Stimulated activated CD4-positive, alpha-beta T cell treated with anti-CD3 and anti-CD28 coated beads, TNF-alpha, amount 100 ng/mL, for 24 hours (primary cell): ENCODE results near the gene ADAT2.
"Not testable (repeated sequence)": the region's sequence is repeated elsewhere in the genome, so short reads cannot be mapped to it uniquely, and the experiment has no call there.

Source experiments
- DNase-seq, 3 experiments: peaks; one replicate each; pipeline ENCODE4 v3.0.0-alpha.2; 2020; ENCODE audit warnings: low read depth in 3 of 3

The ADAT2 gene

DNA sequence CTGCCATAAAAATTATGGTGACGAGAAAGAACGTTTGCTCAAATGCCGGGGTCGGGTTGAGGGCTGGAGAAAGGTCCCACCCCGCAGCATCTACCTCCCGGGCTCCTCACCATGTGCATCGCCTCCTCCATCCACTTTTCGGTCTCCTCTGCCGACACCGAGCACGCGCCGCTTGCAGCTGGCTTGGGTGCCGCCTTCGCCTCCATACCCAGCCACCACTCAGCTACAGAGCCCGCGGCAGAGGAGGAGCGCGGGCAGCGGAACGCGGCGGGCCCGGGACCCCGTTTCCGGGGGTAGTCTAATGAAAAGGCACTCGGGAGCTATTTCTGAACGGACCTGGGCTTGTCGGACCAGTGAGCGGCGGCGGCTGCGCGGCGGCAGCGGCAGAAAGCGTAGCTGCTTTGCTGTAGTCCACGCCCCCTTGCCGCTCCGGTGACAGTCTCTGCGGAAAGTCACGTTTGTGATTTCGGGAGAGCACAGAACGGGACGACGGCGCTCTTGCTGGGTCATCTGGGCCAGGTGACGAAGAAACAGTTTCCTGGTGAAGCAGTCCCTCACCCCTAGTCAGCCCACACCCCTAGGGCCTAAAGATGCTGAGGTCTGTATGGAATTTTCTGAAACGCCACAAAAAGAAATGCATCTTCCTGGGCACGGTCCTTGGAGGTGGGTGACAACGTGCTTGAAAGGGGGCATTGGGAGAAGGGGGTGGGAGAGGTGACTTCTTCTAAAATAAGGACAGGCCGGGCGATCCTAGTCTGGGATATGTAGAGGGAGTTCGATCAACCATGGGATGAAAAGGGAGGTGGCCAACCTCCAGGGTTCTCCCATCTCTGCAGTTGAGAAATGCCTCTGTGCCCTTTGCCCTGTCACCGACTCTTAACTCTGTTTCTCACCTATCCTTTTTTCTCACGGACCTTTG is at the start of gene ADAT2, which contains the start of gene PEX3:
ADAT2 (minus strand) TSS at position 243 of the 919 bp plus-strand sequence; CDS start at position 206, 37 bp downstream.
PEX3 (plus strand) TSS at position 353 of the 919 bp plus-strand sequence; CDS start at position 591, 238 bp downstream.
- peak; percentile 86 to 93 (median 92) for DNase-seq

DNA sequence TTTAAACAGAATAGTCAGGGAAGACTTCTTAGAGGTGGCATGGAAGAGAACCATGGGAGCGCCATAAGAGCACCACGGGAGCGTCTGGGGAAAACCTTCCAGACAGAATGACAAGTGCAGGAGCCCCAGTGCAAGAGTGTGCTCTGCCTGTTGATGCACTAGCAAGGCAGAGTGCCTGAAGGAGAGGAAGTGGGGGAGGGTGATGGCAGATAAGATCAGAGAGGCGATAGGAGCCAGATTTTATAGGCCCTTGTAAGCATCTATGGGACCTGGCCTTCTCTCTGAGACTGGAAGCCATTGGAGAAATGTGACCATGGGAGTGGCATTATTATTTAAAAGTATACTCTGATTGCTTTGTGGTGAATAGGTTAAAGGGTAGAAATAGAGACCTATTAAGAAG is 47.9 kb upstream of the ADAT2 start:
- DNase-seq = no peak

DNA sequence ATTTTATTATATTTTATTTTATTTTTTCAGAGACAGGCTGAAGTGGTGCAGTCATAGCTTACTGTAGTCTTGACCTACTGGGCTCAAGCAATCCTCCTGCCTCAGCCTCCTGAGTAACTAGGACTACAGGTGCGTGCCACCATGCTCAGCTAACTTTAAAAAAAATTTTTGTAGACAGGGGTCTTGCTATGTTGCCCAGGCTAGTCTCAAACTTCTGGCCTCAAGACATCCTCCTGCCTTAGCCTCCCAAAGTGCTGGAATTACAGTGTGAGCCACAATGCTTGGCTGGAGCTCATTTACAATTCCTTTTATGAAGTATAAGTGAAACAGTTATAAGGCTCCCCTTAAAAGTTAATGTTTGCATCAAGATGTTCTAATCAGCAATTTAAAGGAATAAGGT is 46.5 kb upstream of the ADAT2 start:
- no peak for DNase-seq

DNA sequence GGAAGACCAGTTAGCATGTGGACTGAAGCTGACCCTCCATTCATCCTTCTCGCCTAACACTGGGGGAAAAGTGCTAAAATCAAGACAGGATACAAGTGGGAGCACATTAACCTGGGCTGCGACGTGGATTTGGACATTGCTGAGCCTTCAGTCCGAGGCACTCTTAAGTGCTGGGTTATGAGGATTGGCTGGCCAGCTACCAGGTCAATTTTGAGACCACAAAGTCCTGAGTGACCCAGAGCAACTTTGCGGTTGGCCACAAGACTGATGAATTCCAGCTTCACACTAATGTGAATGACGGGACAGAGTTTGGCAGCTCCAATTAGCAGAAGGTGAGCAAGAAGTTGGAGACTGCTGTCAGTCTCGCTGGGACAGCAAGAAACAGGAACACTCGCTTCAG is 40.3 kb upstream of the ADAT2 start:
- DNase-seq = no peak

DNA sequence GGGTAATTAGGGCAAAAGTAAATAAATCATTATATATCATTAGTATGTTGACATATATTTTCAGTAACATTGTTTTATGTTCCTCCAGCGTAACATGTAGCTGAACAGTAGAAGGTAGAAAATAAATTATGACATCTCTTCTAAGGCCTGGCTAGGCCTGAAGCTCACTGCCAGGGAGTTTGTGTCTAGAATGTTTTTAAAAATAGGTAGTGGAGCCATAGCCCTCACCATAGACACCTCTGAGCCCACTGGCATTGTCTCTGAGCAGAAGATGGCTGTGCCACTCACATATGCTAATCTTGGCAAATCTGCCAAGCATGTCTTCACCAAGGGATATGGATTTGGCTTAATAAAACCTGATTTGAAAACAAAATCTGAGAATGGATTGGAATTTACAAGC is 39.7 kb upstream of the ADAT2 start:
- DNase-seq = no peak

DNA sequence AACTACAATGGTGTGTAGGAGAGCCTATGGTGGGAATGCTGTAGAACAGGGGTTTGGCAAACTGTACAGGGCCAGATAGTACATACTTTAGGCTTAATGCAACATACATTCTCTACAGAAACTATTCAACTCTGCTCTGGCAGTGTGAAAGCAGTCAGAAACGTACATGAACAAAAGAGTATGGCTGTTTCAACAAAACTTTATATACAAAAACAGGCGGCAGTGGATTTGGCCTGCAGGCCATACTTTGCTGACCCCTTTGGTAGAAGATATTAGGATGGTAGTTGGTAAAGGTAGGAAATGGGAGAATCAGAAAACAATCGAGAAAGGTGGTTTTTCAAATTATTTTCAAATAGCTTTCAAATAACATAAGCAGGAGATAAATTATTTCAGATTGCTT is 36.3 kb upstream of the ADAT2 start:
- no peak for DNase-seq

DNA sequence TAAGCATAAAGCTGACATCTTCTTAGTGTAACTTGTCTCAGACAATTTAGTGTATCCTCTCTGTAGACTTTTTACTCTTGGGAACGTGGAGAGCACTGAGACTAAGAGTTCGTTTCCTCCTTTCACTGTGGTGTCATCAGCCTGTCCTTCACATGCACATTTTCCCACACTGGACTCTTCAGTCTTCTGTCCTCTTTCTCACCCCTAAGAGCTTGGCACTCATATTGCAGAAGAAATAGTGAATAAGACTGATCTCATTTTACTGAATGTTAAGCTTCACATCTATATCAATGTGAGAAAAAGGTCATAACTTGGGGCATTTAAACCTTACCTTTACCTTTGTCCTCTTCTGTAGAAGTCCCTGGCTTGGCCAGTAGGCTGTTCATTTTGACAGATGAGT is 35.5 kb upstream of the ADAT2 start:
- no peak for DNase-seq

DNA sequence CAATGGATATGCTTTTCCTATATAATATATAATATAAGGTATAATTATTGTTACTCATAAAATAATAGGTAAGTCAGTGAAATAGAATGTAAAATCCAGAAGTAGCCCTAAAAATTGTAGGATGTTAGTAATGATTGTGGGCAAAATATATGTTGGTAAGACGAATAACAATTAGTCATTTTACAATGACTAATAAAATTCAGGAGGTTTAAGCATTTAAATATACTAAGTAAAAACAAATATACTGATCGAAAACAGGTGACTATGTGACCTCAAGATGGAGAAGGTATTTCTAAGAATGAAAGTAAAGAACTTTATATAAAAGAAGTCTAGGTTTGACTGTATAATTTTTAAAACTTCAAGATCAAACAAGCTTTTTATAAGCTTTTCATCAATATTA is 32.1 kb upstream of the ADAT2 start:
- no peak for DNase-seq

DNA sequence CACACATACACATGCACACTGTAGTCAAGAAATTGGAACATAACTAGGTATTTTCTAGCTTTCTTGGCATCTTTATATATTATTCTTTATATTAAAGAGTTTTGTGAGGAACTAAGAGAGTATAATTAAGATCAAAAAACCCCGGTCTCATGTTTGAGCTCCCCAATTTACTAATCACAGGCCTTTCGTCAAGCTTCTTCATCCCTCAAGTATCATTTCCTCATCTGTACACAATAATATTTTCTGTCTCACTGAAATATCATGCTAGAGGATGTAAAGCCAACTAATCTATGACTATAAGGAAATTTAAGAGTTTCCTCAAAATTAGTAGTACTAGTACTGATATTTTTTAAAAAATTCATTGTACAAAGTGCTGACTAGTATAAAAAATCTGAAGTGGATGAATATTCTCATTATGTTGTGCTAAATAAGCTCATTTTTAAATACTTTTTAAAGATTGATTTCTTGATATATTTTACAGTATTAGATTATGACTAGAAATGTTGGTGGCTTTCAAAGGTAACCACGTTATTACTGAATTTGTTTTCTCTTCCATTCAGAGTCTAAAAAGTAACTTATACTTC is 28.1 kb upstream of the ADAT2 start:
- DNase-seq = no peak

DNA sequence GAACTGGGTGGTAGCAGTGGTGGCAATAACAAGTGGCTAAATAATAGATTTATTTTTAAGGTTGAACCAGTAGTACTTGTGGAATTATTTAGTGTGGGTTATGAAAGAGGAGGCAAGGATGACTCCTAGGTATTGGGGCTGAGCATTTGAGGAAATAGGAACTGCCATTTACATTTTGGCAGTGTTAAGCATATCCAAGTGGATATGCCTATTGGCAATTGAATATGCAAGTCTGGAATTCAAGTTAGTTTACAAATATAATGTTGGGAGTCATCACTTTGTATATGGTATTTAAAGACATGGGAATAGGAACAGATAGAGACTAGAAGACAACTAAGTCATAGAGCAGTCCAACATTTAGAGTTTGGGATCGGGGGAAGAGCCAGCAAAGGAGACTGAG is 26.1 kb upstream of the ADAT2 start:
- no peak for DNase-seq

DNA sequence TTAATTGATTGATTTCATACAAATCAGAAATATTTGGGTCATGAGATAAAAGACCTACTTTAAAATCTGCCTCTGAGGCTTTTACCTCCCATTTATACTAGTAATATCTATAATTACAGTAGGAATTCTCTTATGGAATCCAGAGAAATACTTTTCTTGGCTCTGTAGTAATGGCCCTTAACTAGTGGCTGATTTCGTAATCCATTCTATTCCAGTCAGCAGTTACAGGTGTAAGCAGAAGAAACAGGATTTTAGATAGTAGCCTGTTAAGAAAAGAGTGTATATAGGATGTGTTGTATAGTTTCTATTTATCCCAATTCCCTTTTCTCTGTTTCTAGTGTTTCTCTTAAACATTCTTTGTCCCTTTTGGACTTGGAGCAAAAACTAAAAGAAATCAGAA is 21.3 kb upstream of the ADAT2 start:
- no peak for DNase-seq

DNA sequence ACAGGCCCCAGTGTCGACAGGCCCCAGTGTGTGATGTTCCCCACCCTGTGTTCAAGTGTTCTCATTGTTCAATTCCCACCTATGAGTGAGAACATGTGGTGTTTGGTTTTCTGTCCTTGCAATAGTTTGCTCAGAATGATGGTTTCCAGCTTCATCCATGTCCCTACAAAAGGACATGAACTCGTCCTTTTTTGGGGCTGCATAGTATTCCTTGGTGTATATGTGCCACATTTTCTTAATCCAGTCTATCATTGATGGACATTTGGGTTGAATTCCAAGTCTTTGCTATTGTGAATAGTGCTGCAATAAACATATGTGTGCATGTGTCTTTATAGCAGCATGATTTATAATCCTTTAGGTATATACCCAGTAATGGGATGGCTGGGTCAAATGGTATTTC is 18.3 kb upstream of the ADAT2 start:
- DNase-seq = not testable (repeated sequence)

DNA sequence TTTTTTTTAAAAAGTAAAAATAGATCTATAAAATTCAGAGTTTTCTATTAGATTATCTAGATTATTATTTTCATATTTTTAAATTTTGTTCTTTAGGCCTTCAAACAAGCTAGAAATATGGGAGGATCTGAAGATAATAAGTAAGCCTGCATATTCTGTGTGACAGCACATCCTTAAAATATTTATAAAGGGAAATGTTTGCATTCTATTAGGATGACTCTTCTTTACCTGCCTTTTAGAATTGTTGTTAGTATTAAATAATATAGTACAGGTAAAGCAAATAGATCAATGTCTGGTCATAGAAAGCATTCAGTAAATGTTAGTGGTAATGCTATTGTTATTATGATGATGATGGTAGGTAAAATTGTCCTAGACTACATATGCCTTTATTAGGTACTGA is 17.5 kb upstream of the ADAT2 start:
- DNase-seq = no peak

DNA sequence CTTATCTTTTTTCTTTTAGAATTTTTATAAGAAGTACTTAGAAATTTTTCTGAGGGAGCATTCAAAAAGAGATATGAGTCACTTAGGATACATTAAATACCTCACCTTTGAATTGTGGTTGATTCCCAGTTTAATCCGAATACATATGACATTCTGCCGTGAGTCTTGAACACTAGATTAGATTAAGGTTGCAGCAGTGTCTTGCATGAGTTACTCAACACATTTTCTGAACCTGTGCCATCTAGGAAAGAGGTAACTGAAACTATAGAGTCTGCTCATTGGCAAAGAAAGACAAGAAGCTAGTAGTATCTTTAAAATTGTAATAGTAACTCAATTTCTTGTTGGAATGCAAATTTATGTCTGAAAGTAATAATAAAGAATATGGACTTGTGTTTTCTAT is 15.1 kb upstream of the ADAT2 start:
- DNase-seq = no peak

DNA sequence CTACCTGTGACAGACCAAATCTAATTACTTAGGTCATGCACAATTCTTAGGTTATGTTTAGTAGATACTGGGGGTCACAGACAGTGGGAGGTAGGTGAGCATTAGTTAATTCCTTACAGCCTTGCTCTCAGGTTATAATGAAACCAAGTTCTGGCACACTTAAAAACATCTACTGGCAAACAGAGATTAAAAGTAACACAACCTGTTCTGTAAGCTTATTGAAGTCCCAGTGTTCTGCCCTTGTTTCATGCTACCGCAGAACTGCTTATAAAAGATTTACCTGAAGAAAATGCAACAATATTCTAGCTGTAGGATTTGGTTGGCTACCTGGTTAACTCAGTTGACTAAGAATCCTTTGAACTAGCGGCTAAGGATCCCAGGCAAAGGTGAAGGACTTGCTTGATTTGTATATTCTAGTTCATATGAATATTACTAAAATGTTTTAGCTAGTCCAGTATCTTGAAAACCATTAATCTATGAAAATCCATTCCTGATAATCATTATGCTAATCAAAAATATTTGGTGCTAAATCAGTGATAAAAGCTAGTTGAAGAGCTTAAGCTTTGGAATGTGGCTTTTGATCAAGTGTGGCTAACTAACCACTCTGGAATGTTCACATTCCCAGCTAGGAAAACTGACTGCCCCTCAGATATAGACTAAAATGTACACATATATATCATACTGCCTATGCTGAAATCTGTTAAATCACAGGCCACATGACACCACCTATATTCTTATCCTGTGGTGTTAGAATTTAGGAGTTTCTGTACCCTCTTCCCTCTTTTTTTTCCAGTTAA is 7.3 kb upstream of the ADAT2 start:
- DNase-seq = no peak

DNA sequence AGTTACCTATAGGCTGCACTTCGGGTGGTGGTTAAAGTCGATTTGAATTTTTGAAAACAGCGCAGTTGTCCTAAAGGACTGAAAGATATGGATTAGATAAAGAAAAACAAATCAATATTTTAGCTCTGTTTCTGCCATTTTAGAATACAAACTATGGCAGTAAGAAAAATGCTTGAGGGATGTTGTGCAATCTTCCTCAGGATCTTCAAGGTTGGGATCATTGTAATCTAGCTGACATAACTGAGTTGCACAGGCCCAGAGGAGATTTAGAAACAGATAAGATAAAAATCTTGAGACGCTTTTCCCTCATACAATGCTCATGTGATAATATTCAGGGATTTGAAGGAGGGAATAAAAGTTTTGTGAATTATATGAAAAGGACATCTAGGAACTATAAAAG is 1.0 kb upstream of the ADAT2 start:
- no peak for DNase-seq

DNA sequence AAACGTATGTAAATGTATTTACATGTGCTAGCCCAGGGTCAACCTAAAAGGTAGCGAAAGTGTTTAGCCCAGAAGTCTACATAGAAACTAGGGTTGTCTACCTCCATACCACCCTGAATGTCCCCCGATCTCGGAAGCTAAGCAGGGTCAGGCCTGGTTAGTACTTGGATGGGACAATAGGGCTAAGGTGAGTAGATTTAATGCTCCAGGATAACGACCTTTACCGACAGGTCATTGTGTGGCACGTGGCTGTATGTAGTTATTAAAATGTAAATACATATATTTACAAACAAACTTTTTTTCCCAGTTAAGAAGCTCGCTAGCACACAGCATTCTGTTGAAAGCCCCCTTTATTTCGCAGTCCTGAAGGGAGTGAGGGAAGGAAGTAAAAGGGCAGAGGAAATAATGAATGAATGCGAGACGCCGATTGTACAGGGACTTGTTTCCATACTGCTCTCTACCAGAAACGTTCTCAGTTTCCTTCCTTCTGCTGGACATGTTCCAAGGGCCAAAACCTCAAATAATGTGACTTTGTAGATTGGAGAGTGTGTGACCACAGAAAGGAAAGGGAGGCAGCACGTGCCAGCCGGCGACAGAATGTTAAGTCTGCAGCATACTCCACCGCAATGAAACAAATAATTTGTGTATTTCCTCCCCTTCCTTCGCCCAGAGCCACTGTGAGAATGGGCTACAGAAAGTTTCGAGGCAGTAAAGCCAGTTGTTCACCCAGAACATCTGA is 612 bp downstream of the ADAT2 start:
- peak in 1 of 3 experiments; percentile 15 for DNase-seq

DNA sequence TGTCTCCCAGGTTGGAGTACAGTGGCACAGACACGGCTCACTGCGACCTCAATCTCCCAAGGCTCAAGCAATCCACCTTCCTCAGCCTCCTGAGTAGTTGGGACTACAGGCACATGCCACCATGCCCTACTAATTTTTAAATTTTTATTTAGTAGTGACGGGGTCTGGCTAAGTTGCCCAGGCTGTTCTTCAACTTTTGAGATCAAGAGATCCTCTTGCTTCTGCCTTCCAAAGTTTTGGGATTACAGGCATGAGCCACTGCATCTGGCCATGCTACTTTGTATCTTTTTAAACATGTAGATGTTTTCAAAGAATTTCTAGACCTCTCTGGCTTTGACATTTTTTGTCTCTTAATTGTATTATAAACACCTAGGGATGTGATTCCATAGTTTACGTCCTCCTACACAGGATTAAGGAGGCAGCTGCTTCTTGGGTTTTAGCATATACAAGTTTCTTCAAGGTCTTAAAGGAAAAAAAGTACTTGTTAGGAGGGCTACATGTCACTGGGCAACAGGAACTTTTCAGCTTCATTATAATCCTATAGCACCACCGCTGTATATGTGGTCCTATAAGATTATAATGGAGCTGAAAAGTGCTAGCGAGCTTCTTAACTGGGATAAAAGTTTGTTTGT is 1.3 kb downstream of the ADAT2 start:
- no peak for DNase-seq

DNA sequence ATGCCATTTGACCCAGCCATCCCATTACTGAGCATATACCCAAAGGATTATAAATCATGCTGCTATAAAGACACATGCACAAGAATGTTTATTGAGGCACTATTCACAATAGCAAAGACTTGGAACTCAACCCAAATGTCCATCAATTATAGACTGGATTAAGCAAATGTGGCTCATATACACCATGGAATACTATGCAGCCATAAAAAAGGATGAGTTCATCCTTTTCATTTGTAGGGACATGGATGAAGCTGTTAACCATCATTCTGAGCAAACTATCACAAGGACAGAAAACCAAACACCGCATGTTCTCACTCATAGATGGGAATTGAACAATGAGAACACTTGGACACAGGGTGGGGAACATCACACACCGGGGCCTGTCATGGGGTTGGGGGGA is 2.6 kb downstream of the ADAT2 start:
- DNase-seq = not testable (repeated sequence)

DNA sequence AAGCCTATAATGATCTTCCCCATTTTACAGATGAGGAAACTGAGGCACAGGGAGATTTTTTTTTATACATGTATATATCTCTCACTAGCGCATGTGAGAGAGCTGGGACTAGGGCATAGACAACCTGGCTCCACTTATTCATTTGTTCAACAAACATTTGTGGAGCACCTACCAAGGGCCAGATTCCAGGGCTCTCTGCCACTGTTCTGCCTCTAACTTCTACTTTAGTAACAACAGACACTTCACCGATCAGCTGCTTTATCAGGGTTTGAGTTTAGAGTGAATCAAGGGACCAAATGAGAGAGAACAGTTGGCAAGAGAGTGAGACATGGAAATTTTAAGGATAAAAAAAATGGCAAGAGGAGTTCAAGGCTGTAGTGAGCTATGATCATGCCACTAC is 7.4 kb downstream of the ADAT2 start:
- no peak for DNase-seq
